GM19468 (cell line): ENCODE data around the gene PSG1.
"Not testable (repeated sequence)": the region's sequence is repeated elsewhere in the genome, so short reads cannot be mapped to it uniquely, and the experiment has no call there.

ENCODE experiments used
- ATAC-seq: cut with Tn5 transposase; IDR thresholded peaks from one replicate; pipeline ENCODE4 v1.9.1; 2021; ENCODE audit warnings: mild to moderate bottlenecking, moderate library complexity, moderate number of reproducible peaks; ENCODE audit not compliant: unreplicated experiment; ENCODE audit errors: extremely low read depth

Gene PSG1

GRCh38 chr19:42879613-42880012, at the start of gene PSG1:
PSG1 (minus strand) TSS chr19:42879713; CDS start chr19:42879581, 132 bp downstream.
- no peak for ATAC-seq

- no peak for ATAC-seq
Observed at GRCh38 chr19:42928896-42929295, 49.4 kb upstream of the PSG1 start.

- ATAC-seq, result no peak
Observed at GRCh38 chr19:42926781-42927180, 47.3 kb upstream of the PSG1 start.

GRCh38 chr19:42923106-42923505, 43.6 kb upstream of the PSG1 start:
- not testable (repeated sequence) for ATAC-seq

- not testable (repeated sequence) for ATAC-seq
Observed at GRCh38 chr19:42920971-42921370, 41.5 kb upstream of the PSG1 start.

GRCh38 chr19:42919757-42920079, 40.2 kb upstream of the PSG1 start:
- no peak for ATAC-seq

GRCh38 chr19:42919070-42919756, 39.7 kb upstream of the PSG1 start:
- not testable (repeated sequence) for ATAC-seq

GRCh38 chr19:42918377-42919069, 39.0 kb upstream of the PSG1 start:
- not testable (repeated sequence) for ATAC-seq

GRCh38 chr19:42917634-42918033, 38.1 kb upstream of the PSG1 start, which contains the start of gene PSG6:
PSG6 (minus strand) TSS chr19:42917894; CDS start chr19:42917792, 102 bp downstream.
- ATAC-seq, result not testable (repeated sequence)

- ATAC-seq, result not testable (repeated sequence)
Observed at GRCh38 chr19:42916931-42917330, 37.4 kb upstream of the PSG1 start.

GRCh38 chr19:42913516-42913915, 34.0 kb upstream of the PSG1 start:
- ATAC-seq, result not testable (repeated sequence)

- ATAC-seq, result not testable (repeated sequence)
Observed at GRCh38 chr19:42912941-42913340, 33.4 kb upstream of the PSG1 start.

- ATAC-seq, result not testable (repeated sequence)
Observed at GRCh38 chr19:42911731-42912130, 32.2 kb upstream of the PSG1 start.

- not testable (repeated sequence) for ATAC-seq
Observed at GRCh38 chr19:42906162-42906561, 26.6 kb upstream of the PSG1 start.

GRCh38 chr19:42900561-42900960, 21.0 kb upstream of the PSG1 start:
- ATAC-seq, result not testable (repeated sequence)

GRCh38 chr19:42899674-42900073, 20.2 kb upstream of the PSG1 start:
- not testable (repeated sequence) for ATAC-seq

- ATAC-seq, result not testable (repeated sequence)
Observed at GRCh38 chr19:42899110-42899509, 19.6 kb upstream of the PSG1 start.

- ATAC-seq, result not testable (repeated sequence)
Observed at GRCh38 chr19:42898656-42899055, 19.1 kb upstream of the PSG1 start.

- not testable (repeated sequence) for ATAC-seq
Observed at GRCh38 chr19:42897729-42898128, 18.2 kb upstream of the PSG1 start.

- not testable (repeated sequence) for ATAC-seq
Observed at GRCh38 chr19:42890446-42890845, 10.9 kb upstream of the PSG1 start.

- not testable (repeated sequence) for ATAC-seq
Observed at GRCh38 chr19:42887876-42888445, 8.4 kb upstream of the PSG1 start.
